Naive thymus-derived CD4-positive, alpha-beta T cell (primary cell): Measurements from ENCODE around the gene SLC6A19. TPM values are rescaled to one million over a fixed set of nuclear protein-coding genes. Genes with fewer than 3 reads are reported as not detected.

Experiments
- ATAC-seq: fragments of 150-1000 bp; cut with Tn5 transposase; 2 replicates; pipeline ENCODE4 v1.10.0; 2021; ENCODE audit warnings: mild to moderate bottlenecking, moderate library complexity
- CTCF ChIA-PET: fragments of 350-600 bp; sonication (Branson Sonifier 250); formaldehyde crosslinking; loops from one replicate; lab custom pipeline; 2021; ENCODE audit warnings: antibody characterized with exemption; lab: Charles Lee
- POLR2A ChIA-PET: fragments of 350-600 bp; sonication (Branson Sonifier 250); formaldehyde crosslinking; loops from one replicate; lab custom pipeline; 2021; ENCODE audit warnings: antibody characterized with exemption, inconsistent platforms; lab: Charles Lee
- DNase-seq, 9 donors: peaks; one replicate each; pipeline versions ENCODE4 v3.0.0 to v3.0.0-alpha.2; 2020 to 2022; ENCODE audit warnings: mixed read lengths in 1 of 9
- H3K27ac ChIP-seq: one replicate; pipeline ENCODE4 v1.7.0; 2013; ENCODE audit warnings: mild to moderate bottlenecking, low read depth, low read length, moderate library complexity
- H3K27me3 ChIP-seq, 2 donors: one replicate each; pipeline ENCODE4 v1.7.0; 2013; ENCODE audit warnings: low read length in 2 of 2, mild to moderate bottlenecking in 2 of 2, moderate library complexity in 2 of 2; ENCODE audit not compliant: control insufficient read depth in 2 of 2, insufficient read depth in 2 of 2
- H3K36me3 ChIP-seq, 3 experiments: 1 replicate in 2 of 3; 2 replicates in 1 of 3; pipeline ENCODE4 v1.7.0; 2013; ENCODE audit warnings: low read length in 3 of 3, mild to moderate bottlenecking in 3 of 3, moderate library complexity in 1 of 3; ENCODE audit not compliant: insufficient read depth in 3 of 3, control insufficient read depth in 2 of 3
- H3K4me1 ChIP-seq, 2 donors: one replicate each; pipeline ENCODE4 v1.7.0; 2013; ENCODE audit warnings: low read length in 2 of 2, mild to moderate bottlenecking in 2 of 2, moderate library complexity in 1 of 2; ENCODE audit not compliant: control insufficient read depth in 2 of 2, insufficient read depth in 2 of 2
- H3K4me3 ChIP-seq: 2 replicates; pipeline ENCODE4 v1.7.0; 2013; ENCODE audit warnings: mild to moderate bottlenecking, low read length
- H3K9me3 ChIP-seq, 3 experiments: 1 replicate in 2 of 3; 2 replicates in 1 of 3; pipeline ENCODE4 v1.7.0; 2013; ENCODE audit warnings: low read length in 3 of 3; ENCODE audit not compliant: control insufficient read depth in 2 of 3
- H3K27ac Mint-ChIP-seq, 9 donors: one replicate each; pipeline ENCODE4 v1.8.0; 2020 to 2022; ENCODE audit warnings: mixed read lengths in 9 of 9, mild to moderate bottlenecking in 8 of 9, moderate library complexity in 5 of 9, inconsistent platforms in 2 of 9
- H3K27me3 Mint-ChIP-seq, 5 donors: one replicate each; pipeline ENCODE4 v1.8.0; 2021 to 2022; ENCODE audit warnings: mixed read lengths in 5 of 5, mild to moderate bottlenecking in 1 of 5
- H3K36me3 Mint-ChIP-seq, 5 donors: one replicate each; pipeline ENCODE4 v1.8.0; 2020 to 2022; ENCODE audit warnings: mixed read lengths in 5 of 5, mild to moderate bottlenecking in 3 of 5, inconsistent platforms in 1 of 5
- H3K4me1 Mint-ChIP-seq, 7 donors: one replicate each; pipeline ENCODE4 v1.8.0; 2020 to 2022; ENCODE audit warnings: mixed read lengths in 7 of 7, mild to moderate bottlenecking in 3 of 7, inconsistent platforms in 1 of 7
- H3K4me3 Mint-ChIP-seq, 10 donors: one replicate each; pipeline ENCODE4 v1.8.0; 2020 to 2022; ENCODE audit warnings: mild to moderate bottlenecking in 10 of 10, mixed read lengths in 10 of 10, moderate library complexity in 6 of 10, inconsistent platforms in 2 of 10
- H3K9me3 Mint-ChIP-seq, 11 donors: one replicate each; pipeline ENCODE4 v1.8.0; 2020 to 2022; ENCODE audit warnings: mixed read lengths in 11 of 11, mild to moderate bottlenecking in 4 of 11, inconsistent platforms in 1 of 11, moderate library complexity in 1 of 11
- intact Hi-C, 2 donors: fragments of 100-400 bp; cut with micrococcal nuclease; formaldehyde crosslinking; loops; one replicate each; pipeline ENCODE4 v1.15.1; 2023
- polyA plus RNA-seq, 2 donors: library from polyadenylated mRNA; unstranded; fragments of 300-500 nt; fragmentation: Illumina TruSeq; gene quantifications; one replicate each; pipeline ENCODE4 v1.2.3, GENCODE V29; 2021
- total RNA-seq, 6 experiments: library from RNA in 5 of 6; stranded (reverse) in 5 of 6; gene quantifications; 1 replicate in 5 of 6; 2 replicates in 1 of 6; pipeline ENCODE4 v1.2.3 and lab custom pipeline; 2021 to 2026

Gene SLC6A19
- total and polyA plus RNA-seq, 7 experiments from 2014 or later: not detected

DNA sequence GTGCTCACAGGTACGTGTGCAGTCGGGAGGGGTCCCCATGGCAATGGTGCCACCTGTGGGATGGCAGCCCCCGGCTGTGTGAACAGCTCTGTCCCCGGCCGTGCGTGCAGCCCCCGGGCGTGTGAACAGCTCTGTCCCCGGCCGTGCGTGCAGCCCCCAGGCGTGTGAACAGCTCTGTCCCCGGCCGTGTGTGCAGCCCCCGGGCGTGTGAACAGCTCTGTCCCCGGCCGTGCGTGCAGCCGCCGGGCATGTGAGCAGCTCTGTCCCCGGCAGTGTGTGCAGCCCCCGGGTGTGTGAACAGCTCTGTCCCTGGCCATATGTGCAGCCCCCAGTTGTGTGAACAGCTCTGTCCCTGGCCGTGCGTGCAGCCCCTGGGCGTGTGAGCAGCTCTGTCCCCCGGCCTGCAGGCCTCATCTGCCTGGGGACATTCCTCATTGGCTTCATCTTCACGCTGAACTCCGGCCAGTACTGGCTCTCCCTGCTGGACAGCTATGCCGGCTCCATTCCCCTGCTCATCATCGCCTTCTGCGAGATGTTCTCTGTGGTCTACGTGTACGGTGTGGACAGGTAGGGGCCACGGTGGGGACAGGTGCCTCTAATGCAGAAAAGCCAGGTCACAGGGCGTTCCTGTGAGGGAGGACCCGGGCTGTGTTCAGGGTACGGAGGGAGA is 17.8 kb downstream of the SLC6A19 start:
- no peaks in the 10 kb centered on the region for H3K9me3 ChIP-seq
- POLR2A ChIA-PET: no interaction called here

GRCh38 chr5:1219768-1220100 is 18.3 kb downstream of the SLC6A19 start:
- no peak overlapping the region for H3K4me3 ChIP-seq
- no peaks in the 10 kb centered on the region for H3K36me3 ChIP-seq
- CTCF ChIA-PET: no interaction called here
- DNase-seq (no peak), ATAC-seq (no peak)
- peaks cover 0 to 3% (median 0%) of the 10 kb centered on the region in 11 donors for H3K9me3 Mint-ChIP-seq
- peaks cover 0 to 6% (median 4%) of the 10 kb centered on the region in 7 donors for H3K4me1 Mint-ChIP-seq
- POLR2A ChIA-PET: no interaction called here
- no peaks in the 10 kb centered on the region for H3K27me3 ChIP-seq
- no peaks in the 10 kb centered on the region for H3K9me3 ChIP-seq
- no peaks in the 10 kb centered on the region for H3K36me3 Mint-ChIP-seq
- H3K4me1 ChIP-seq: no peaks in the 10 kb centered on the region
- H3K27ac ChIP-seq: no peak overlapping the region
- intact Hi-C loops: no loop called here
- H3K27ac Mint-ChIP-seq: no peak overlapping the region
- peaks cover 0 to 4% (median 0%) of the 10 kb centered on the region in 5 donors for H3K27me3 Mint-ChIP-seq
- no peak overlapping the region for H3K4me3 Mint-ChIP-seq

More for the DNA sequence above, 17.8 kb downstream of the SLC6A19 start:
- Histone ChIP-seq H3K27ac (no peak overlapping the region), H3K4me3 (no peak overlapping the region), H3K36me3 (no peaks in the 10 kb centered on the region), H3K27me3 (no peaks in the 10 kb centered on the region), H3K4me1 (no peaks in the 10 kb centered on the region)
- H3K27me3 Mint-ChIP-seq: peaks cover 0 to 4% (median 0%) of the 10 kb centered on the region in 5 donors
- intact Hi-C loops: no loop called here
- peaks cover 0 to 3% (median 0%) of the 10 kb centered on the region in 11 donors for H3K9me3 Mint-ChIP-seq
- no peaks in the 10 kb centered on the region for H3K36me3 Mint-ChIP-seq
- no peak overlapping the region for H3K4me3 Mint-ChIP-seq
- ATAC-seq (no peak), DNase-seq (no peak)
- CTCF ChIA-PET: interaction anchor here (1.0 kb wide), 1 partner anchor 8 kb away, joined by 4 read pairs; no protein-coding TSS in a partner anchor
- peaks cover 0 to 6% (median 4%) of the 10 kb centered on the region in 7 donors for H3K4me1 Mint-ChIP-seq
- H3K27ac Mint-ChIP-seq: peak overlapping the region in 1 of 9 donors; percentile 18

DNA sequence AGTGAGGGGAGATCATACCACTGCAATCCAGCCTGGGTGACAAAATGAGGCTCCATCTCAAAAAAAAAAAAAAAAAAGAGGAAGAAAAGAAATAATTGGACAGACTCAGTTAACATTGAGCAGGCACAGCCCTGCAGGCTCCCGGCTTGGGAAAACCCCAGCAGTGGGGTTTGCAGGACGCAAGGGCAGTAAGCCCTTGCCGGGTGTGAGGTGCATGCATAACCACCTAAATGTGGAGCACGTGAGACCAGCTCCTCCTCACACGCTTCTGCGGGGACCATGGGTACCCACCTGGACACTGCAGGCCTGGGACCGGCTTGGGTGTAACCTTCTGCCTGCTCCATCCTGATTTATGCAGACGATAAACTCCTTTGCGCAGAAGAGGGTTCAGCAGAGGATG is 19.0 kb downstream of the SLC6A19 start:
- peaks cover 0 to 4% (median 0%) of the 10 kb centered on the region in 5 donors for H3K27me3 Mint-ChIP-seq
- Histone ChIP-seq H3K36me3 (no peaks in the 10 kb centered on the region), H3K4me3 (no peak overlapping the region), H3K4me1 (no peaks in the 10 kb centered on the region), H3K9me3 (no peaks in the 10 kb centered on the region), H3K27me3 (no peaks in the 10 kb centered on the region), H3K27ac (no peak overlapping the region)
- ATAC-seq: no peak
- intact Hi-C loops: no loop called here
- no peak overlapping the region for H3K27ac Mint-ChIP-seq
- peaks cover 0 to 6% (median 4%) of the 10 kb centered on the region in 7 donors for H3K4me1 Mint-ChIP-seq
- ChIA-PET CTCF (no interaction called here), POLR2A (no interaction called here)
- H3K36me3 Mint-ChIP-seq: no peaks in the 10 kb centered on the region
- DNase-seq: no peak
- H3K4me3 Mint-ChIP-seq: no peak overlapping the region
- peaks cover 0 to 3% (median 0%) of the 10 kb centered on the region in 11 donors for H3K9me3 Mint-ChIP-seq

DNA sequence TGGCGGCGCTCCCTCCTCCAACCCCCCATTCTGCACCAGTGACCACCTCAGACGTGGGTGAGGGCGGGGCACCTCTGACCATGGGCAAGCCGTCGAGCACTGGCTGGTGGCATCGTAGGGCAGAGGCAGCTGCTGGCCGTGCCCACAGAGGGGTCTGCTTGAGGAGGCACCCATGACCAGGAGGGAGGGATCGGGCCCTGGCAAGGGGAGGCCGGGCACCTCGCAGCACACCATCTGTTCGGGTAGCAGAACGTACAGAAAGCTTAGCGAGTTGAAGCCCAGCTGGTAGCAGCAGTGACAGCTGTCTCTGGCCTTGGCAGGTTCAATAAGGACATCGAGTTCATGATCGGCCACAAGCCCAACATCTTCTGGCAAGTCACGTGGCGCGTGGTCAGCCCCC is 19.4 kb downstream of the SLC6A19 start:
- ChIA-PET POLR2A (no interaction called here), CTCF (no interaction called here)
- Mint-ChIP-seq H3K4me1 (peaks cover 0 to 6% (median 4%) of the 10 kb centered on the region in 7 donors), H3K27me3 (peaks cover 0 to 4% (median 0%) of the 10 kb centered on the region in 5 donors), H3K4me3 (no peak overlapping the region), H3K27ac (no peak overlapping the region), H3K36me3 (no peaks in the 10 kb centered on the region), H3K9me3 (peaks cover 0 to 3% (median 0%) of the 10 kb centered on the region in 11 donors)
- Histone ChIP-seq H3K9me3 (no peaks in the 10 kb centered on the region), H3K36me3 (no peaks in the 10 kb centered on the region), H3K4me1 (no peaks in the 10 kb centered on the region), H3K27me3 (no peaks in the 10 kb centered on the region), H3K27ac (no peak overlapping the region), H3K4me3 (no peak overlapping the region)
- DNase-seq (no peak), ATAC-seq (no peak)
- intact Hi-C loops: no loop called here

GRCh38 chr5:1221721-1222120 is 20.3 kb downstream of the SLC6A19 start:
- POLR2A ChIA-PET: no interaction called here
- Mint-ChIP-seq H3K27me3 (peaks cover 0 to 4% (median 0%) of the 10 kb centered on the region in 5 donors), H3K36me3 (no peaks in the 10 kb centered on the region), H3K9me3 (peaks cover 0 to 3% (median 0%) of the 10 kb centered on the region in 11 donors), H3K27ac (no peak overlapping the region), H3K4me1 (peaks cover 0 to 6% (median 4%) of the 10 kb centered on the region in 7 donors), H3K4me3 (no peak overlapping the region)
- H3K4me3 ChIP-seq: no peak overlapping the region
- no peak overlapping the region for H3K27ac ChIP-seq
- intact Hi-C loops: no loop called here
- no peak for DNase-seq
- CTCF ChIA-PET: no interaction called here
- no peaks in the 10 kb centered on the region for H3K9me3 ChIP-seq
- H3K27me3 ChIP-seq: no peaks in the 10 kb centered on the region
- H3K36me3 ChIP-seq: no peaks in the 10 kb centered on the region
- ATAC-seq: no peak
- no peaks in the 10 kb centered on the region for H3K4me1 ChIP-seq

GRCh38 chr5:1222147-1222546 is 20.8 kb downstream of the SLC6A19 start:
- no peaks in the 10 kb centered on the region for H3K36me3 ChIP-seq
- DNase-seq (no peak), ATAC-seq (peak; percentile 19)
- Mint-ChIP-seq H3K9me3 (peaks cover 0 to 3% (median 0%) of the 10 kb centered on the region in 11 donors), H3K27ac (no peak overlapping the region), H3K4me1 (peaks cover 0 to 6% (median 4%) of the 10 kb centered on the region in 7 donors), H3K36me3 (no peaks in the 10 kb centered on the region), H3K27me3 (peaks cover 0 to 4% (median 0%) of the 10 kb centered on the region in 5 donors), H3K4me3 (no peak overlapping the region)
- H3K27ac ChIP-seq: no peak overlapping the region
- intact Hi-C loops: no loop called here
- no peaks in the 10 kb centered on the region for H3K9me3 ChIP-seq
- ChIA-PET POLR2A (no interaction called here), CTCF (no interaction called here)
- no peaks in the 10 kb centered on the region for H3K27me3 ChIP-seq
- H3K4me3 ChIP-seq: no peak overlapping the region
- no peaks in the 10 kb centered on the region for H3K4me1 ChIP-seq
